ENCODE results near the gene IGF1R.

The IGF1R gene

DNA sequence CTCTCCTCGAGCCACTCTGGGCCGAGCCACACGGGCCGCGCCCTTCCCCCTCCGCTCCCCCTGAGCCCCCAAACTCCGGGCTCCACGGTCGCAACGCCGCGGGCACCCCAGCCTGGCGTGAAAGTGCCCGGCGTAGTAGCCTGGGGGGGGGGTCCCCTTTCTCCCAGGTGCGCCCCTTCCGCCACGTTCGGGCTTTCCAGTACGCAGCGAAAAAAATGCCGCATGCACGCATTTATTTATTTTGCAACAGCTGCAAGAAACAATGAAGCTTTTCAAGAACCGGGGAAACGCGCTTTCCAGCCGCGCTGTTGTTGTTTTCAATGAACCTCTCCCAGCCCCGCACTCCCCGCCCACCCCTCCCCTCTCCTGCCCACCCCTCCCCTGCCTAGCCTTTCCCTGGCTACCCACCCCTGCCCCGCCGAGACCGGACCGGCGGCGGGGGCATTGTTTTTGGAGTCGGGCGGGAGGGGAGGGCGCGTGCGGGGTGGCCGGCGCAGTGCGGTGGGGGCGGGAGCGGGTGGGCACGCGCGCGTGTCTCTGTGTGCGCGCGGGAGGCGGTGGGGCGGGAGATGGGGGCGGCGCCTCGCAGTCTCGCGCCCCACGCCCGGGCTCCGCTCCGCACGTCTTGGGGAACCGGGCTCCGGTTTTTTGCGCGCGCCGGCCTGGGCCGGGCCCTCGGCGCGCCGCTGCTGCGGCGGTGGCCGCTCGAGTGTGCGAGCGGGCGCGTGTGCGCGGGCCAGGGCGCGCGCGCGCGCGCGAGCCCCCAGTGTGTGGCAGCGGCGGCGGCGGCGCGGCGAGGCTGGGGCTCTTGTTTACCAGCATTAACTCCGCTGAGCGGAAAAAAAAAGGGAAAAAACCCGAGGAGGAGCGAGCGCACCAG lies at the start of gene IGF1R:
Gene IGF1R, plus strand, starts transcription at position 766 of the 880 bp plus-strand sequence. CDS start 1,043 bp downstream, outside the sequence.
- H2AFZ ChIP-seq (ENCODE audit: low read depth, low read length) = peak within 1 kb of the TSS; percentile 95
- H3K79me2 ChIP-seq (ENCODE audit: insufficient read depth, low read length) = peaks cover 38% of the 10 kb centered on the region
- H4K20me1 ChIP-seq (ENCODE audit: insufficient read depth, low read length) = peaks cover 35% of the 10 kb centered on the region
- ATAC-seq (ENCODE audit: insufficient read depth, low read depth) (peak; percentile 48), DNase-seq (peak; percentile 86)
- peak within 1 kb of the TSS; percentile 97 for H3K4me2 ChIP-seq (ENCODE audit: insufficient read depth, low read length)
- H3K27ac ChIP-seq (ENCODE audit: low read length) = peak within 1 kb of the TSS; percentile 77
- no peaks in the 10 kb centered on the region for H3K36me3 ChIP-seq (ENCODE audit: insufficient read depth, low read length)
- H3K4me3 ChIP-seq (ENCODE audit: low read depth in 1 of 2, low read length in 2 of 2) = peak within 1 kb of the TSS; percentile 53 to 74; a peak in 3 of 4 replicates
- H3K9me3 ChIP-seq (ENCODE audit: insufficient read depth, low read length, severe bottlenecking) = no peaks in the 10 kb centered on the region
- TF ChIP-seq, protein P1, sequence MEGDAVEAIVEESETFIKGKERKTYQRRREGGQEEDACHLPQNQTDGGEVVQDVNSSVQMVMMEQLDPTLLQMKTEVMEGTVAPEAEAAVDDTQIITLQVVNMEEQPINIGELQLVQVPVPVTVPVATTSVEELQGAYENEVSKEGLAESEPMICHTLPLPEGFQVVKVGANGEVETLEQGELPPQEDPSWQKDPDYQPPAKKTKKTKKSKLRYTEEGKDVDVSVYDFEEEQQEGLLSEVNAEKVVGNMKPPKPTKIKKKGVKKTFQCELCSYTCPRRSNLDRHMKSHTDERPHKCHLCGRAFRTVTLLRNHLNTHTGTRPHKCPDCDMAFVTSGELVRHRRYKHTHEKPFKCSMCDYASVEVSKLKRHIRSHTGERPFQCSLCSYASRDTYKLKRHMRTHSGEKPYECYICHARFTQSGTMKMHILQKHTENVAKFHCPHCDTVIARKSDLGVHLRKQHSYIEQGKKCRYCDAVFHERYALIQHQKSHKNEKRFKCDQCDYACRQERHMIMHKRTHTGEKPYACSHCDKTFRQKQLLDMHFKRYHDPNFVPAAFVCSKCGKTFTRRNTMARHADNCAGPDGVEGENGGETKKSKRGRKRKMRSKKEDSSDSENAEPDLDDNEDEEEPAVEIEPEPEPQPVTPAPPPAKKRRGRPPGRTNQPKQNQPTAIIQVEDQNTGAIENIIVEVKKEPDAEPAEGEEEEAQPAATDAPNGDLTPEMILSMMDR (IDR thresholded peaks at IDR 0.05; ENCODE audit: borderline replicate concordance, extremely low read depth, low read length, poor library complexity, severe bottlenecking) = no peak
- no peak for TF ChIP-seq EZH2 (IDR thresholded peaks at IDR 0.05; ENCODE audit: borderline replicate concordance, low read depth, low read length, severe bottlenecking)
- peaks cover 43% of the 10 kb centered on the region for H3K4me1 ChIP-seq (ENCODE audit: insufficient read depth, low read length)
- H3K27me3 ChIP-seq (ENCODE audit: insufficient read depth, low read length, poor library complexity) = peaks cover 59% of the 10 kb centered on the region
- H3K9ac ChIP-seq (ENCODE audit: low read depth, low read length) = peak within 1 kb of the TSS; percentile 90

DNA sequence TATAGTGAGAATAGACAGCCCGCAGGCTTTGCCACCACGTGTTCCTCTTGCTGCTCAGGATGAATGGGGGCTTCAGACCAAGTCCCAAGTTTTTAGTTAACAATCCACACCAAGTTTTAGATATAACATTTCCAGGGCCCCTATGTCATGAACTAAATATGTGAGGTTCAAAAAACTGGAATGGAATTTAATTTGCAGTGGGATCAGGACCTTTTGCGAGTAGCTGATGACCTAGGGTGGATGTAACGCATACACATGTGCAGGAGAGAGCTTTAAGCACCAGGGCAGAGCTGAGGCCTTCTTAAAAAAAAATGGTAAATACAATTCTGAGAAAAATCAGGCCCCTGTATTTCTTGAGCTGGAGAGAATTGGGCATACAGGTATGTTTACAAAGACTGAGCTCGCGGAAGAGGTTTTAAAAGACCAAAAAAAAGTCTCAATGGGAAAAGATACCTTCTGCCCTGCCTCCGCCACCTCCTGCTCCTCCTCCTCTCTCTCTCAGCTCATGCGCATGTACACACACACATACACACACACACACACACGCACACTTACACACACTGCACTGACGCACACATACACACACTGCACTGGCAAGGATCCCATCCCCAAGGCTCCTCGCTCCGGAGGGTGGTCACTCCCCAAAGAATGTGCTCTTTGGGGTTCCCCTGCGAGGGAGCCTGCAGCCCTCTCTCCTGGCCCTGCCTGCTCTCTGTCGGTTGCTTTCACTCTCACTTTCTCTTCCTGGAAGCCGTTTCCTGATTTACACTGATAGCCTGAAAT lies 48.2 kb upstream of the IGF1R start:
- Histone ChIP-seq H3K9ac (ENCODE audit: low read depth, low read length) (peak overlapping the region; percentile 37), H3K4me3 (ENCODE audit: low read depth in 1 of 2, low read length in 2 of 2) (peak overlapping the region in 1 of 2 experiments; percentile 52; a peak in 2 of 4 replicates), H3K27me3 (ENCODE audit: insufficient read depth, low read length, poor library complexity) (no peaks in the 10 kb centered on the region), H2AFZ (ENCODE audit: low read depth, low read length) (peak overlapping the region; percentile 92), H3K27ac (ENCODE audit: low read length) (peak overlapping the region; percentile 71), H3K36me3 (ENCODE audit: insufficient read depth, low read length) (no peaks in the 10 kb centered on the region), H3K79me2 (ENCODE audit: insufficient read depth, low read length) (no peaks in the 10 kb centered on the region), H3K4me1 (ENCODE audit: insufficient read depth, low read length) (peaks cover 16% of the 10 kb centered on the region), H3K4me2 (ENCODE audit: insufficient read depth, low read length) (peak overlapping the region; percentile 73), H4K20me1 (ENCODE audit: insufficient read depth, low read length) (no peaks in the 10 kb centered on the region), H3K9me3 (ENCODE audit: insufficient read depth, low read length, severe bottlenecking) (no peaks in the 10 kb centered on the region)
- TF ChIP-seq, protein P1 (IDR thresholded peaks at IDR 0.05; ENCODE audit: borderline replicate concordance, extremely low read depth, low read length, poor library complexity, severe bottlenecking) = no peak
- no peak for TF ChIP-seq EZH2 (IDR thresholded peaks at IDR 0.05; ENCODE audit: borderline replicate concordance, low read depth, low read length, severe bottlenecking)
- ATAC-seq (ENCODE audit: insufficient read depth, low read depth) (peak; percentile 90), DNase-seq (peak; percentile 54)

DNA sequence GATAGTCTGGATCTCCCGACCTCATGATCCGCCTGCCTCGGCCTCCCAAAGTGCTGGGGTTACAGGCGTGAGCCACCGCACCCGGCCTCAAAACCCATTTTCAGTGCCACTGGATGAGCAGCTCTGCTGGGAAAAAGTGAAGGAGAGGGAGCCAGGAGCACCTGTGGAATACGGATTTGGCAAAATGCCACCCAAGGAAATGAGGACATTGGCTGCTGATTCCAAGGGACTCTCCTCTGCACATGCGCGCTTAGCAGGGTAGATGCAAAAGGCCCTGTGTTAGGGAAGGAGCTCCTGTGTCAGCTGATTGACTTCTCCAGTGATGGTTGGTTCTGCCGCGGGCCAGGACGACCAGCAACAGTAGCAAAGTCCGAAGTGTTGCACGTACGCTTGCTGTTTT lies 43.4 kb upstream of the IGF1R start:
- H3K27ac ChIP-seq (ENCODE audit: low read length) = no peak overlapping the region
- H3K9me3 ChIP-seq (ENCODE audit: insufficient read depth, low read length, severe bottlenecking) = no peaks in the 10 kb centered on the region
- H3K27me3 ChIP-seq (ENCODE audit: insufficient read depth, low read length, poor library complexity) = no peaks in the 10 kb centered on the region
- no peak overlapping the region for H2AFZ ChIP-seq (ENCODE audit: low read depth, low read length)
- H3K4me3 ChIP-seq (ENCODE audit: low read depth in 1 of 2, low read length in 2 of 2) = no peak overlapping the region
- ATAC-seq (ENCODE audit: insufficient read depth, low read depth) (no peak), DNase-seq (no peak)
- TF ChIP-seq EZH2 (IDR thresholded peaks at IDR 0.05; ENCODE audit: borderline replicate concordance, low read depth, low read length, severe bottlenecking) = no peak
- TF ChIP-seq, protein P1 (IDR thresholded peaks at IDR 0.05; ENCODE audit: borderline replicate concordance, extremely low read depth, low read length, poor library complexity, severe bottlenecking) = no peak
- peaks cover 9% of the 10 kb centered on the region for H3K4me1 ChIP-seq (ENCODE audit: insufficient read depth, low read length)
- H4K20me1 ChIP-seq (ENCODE audit: insufficient read depth, low read length) = no peaks in the 10 kb centered on the region
- no peaks in the 10 kb centered on the region for H3K79me2 ChIP-seq (ENCODE audit: insufficient read depth, low read length)
- H3K4me2 ChIP-seq (ENCODE audit: insufficient read depth, low read length) = no peak overlapping the region
- no peak overlapping the region for H3K9ac ChIP-seq (ENCODE audit: low read depth, low read length)
- H3K36me3 ChIP-seq (ENCODE audit: insufficient read depth, low read length) = no peaks in the 10 kb centered on the region

Data from DND-41 (cell line).